ENCODE data around the gene GATB. TPM values are rescaled to one million over a fixed set of nuclear protein-coding genes. Genes with fewer than 3 reads are reported as not detected.
A peak's percentile ranks its signal among the peaks of the same experiment; 100 is the strongest.

Gene GATB
- polyA plus RNA-seq, 3 donors, result 5.5 to 12.2 (median 9.0) TPM

- Mint-ChIP-seq H3K9me3 (peaks cover 0 to 7% (median 1%) of the 10 kb centered on the region in 7 donors), H3K27ac (no peak overlapping the region), H3K4me3 (no peak overlapping the region), H3K36me3 (no peaks in the 10 kb centered on the region), H3K4me1 (no peaks in the 10 kb centered on the region), H3K27me3 (ENCODE audit: low read depth in 3 of 3) (peaks cover 0 to 2% (median 1%) of the 10 kb centered on the region in 3 donors)
- no peak overlapping the region for H3K9ac ChIP-seq (ENCODE audit: insufficient read depth, low read length, poor library complexity, severe bottlenecking)
- TF ChIP-seq CTCF (IDR thresholded peaks at IDR 0.05), result no peak
- no peaks in the 10 kb centered on the region for H3K9me3 ChIP-seq (replicated peaks in 1 of 2; ENCODE audit: control insufficient read depth in 1 of 2, insufficient read depth in 1 of 2, low read length in 2 of 2)
- H3K4me3 ChIP-seq (replicated peaks in 1 of 3; ENCODE audit: low read depth in 2 of 3, low read length in 3 of 3), result no peak overlapping the region
- no peak for DNase-seq
- no peak overlapping the region for H3K27ac ChIP-seq (ENCODE audit: low read depth in 1 of 2, low read length in 2 of 2)
- H3K36me3 ChIP-seq (replicated peaks in 1 of 2; ENCODE audit: control insufficient read depth in 1 of 2, insufficient read depth in 2 of 2, low read length in 2 of 2), result no peaks in the 10 kb centered on the region
- no peaks in the 10 kb centered on the region for H3K27me3 ChIP-seq (ENCODE audit: control insufficient read depth in 2 of 2, insufficient read depth in 2 of 2, low read length in 2 of 2)
- H2AFZ ChIP-seq (ENCODE audit: insufficient read depth, low read depth, low read length, poor library complexity, severe bottlenecking), result no peak overlapping the region
- H3K79me2 ChIP-seq (ENCODE audit: insufficient read depth, low read length), result no peaks in the 10 kb centered on the region
- H3K4me2 ChIP-seq (replicated peaks; ENCODE audit: extremely low read depth, low read length, poor library complexity, severe bottlenecking), result no peak overlapping the region
- 97% methylated on average over 4 of the region's 4 CpGs for WGBS (ENCODE audit: insufficient coverage)
- H3K4me1 ChIP-seq (ENCODE audit: control insufficient read depth in 1 of 2, insufficient read depth in 2 of 2, low read length in 2 of 2), result no peaks in the 10 kb centered on the region
- H4K20me1 ChIP-seq (ENCODE audit: insufficient read depth, low read length), result no peaks in the 10 kb centered on the region
- intact Hi-C loops (cut with micrococcal nuclease), result no loop called here
These were observed 42.4 kb upstream of the GATB start for GRCh38 chr4:151803246-151803645.

GRCh38 chr4:151801547-151802516, 41.0 kb upstream of the GATB start:
- Mint-ChIP-seq H3K4me3 (no peak overlapping the region), H3K9me3 (peaks cover 0 to 4% (median 1%) of the 10 kb centered on the region in 7 donors), H3K27me3 (ENCODE audit: low read depth in 3 of 3) (peaks cover 2 to 5% (median 3%) of the 10 kb centered on the region in 3 donors), H3K4me1 (no peaks in the 10 kb centered on the region), H3K27ac (no peak overlapping the region), H3K36me3 (no peaks in the 10 kb centered on the region)
- Histone ChIP-seq H3K27me3 (ENCODE audit: control insufficient read depth in 2 of 2, insufficient read depth in 2 of 2, low read length in 2 of 2) (no peaks in the 10 kb centered on the region), H3K36me3 (replicated peaks in 1 of 2; ENCODE audit: control insufficient read depth in 1 of 2, insufficient read depth in 2 of 2, low read length in 2 of 2) (no peaks in the 10 kb centered on the region), H3K4me2 (replicated peaks; ENCODE audit: extremely low read depth, low read length, poor library complexity, severe bottlenecking) (no peak overlapping the region), H3K4me1 (ENCODE audit: control insufficient read depth in 1 of 2, insufficient read depth in 2 of 2, low read length in 2 of 2) (no peaks in the 10 kb centered on the region), H3K4me3 (replicated peaks in 1 of 3; ENCODE audit: low read depth in 2 of 3, low read length in 3 of 3) (no peak overlapping the region), H4K20me1 (ENCODE audit: insufficient read depth, low read length) (no peaks in the 10 kb centered on the region), H3K9me3 (replicated peaks in 1 of 2; ENCODE audit: control insufficient read depth in 1 of 2, insufficient read depth in 1 of 2, low read length in 2 of 2) (no peaks in the 10 kb centered on the region), H2AFZ (ENCODE audit: insufficient read depth, low read depth, low read length, poor library complexity, severe bottlenecking) (no peak overlapping the region), H3K9ac (ENCODE audit: insufficient read depth, low read length, poor library complexity, severe bottlenecking) (no peak overlapping the region), H3K27ac (ENCODE audit: low read depth in 1 of 2, low read length in 2 of 2) (no peak overlapping the region), H3K79me2 (ENCODE audit: insufficient read depth, low read length) (no peaks in the 10 kb centered on the region)
- peak; percentile 95 for TF ChIP-seq CTCF (IDR thresholded peaks at IDR 0.05)
- no CpG with 5 or more reads among the region's 15 CpGs for WGBS (ENCODE audit: insufficient coverage)
- DNase-seq, result peak; percentile 28 to 45 (median 42)
- intact Hi-C loops (cut with micrococcal nuclease), result no loop called here

Measured in CD14-positive monocyte (primary cell).